HepG2 (cell line): ENCODE measurements around the gene RREB1. TPM values are rescaled to one million over a fixed set of nuclear protein-coding genes. Genes with fewer than 3 reads are reported as not detected.
A peak's percentile ranks its signal among the peaks of the same experiment; 100 is the strongest.

Source experiments
- CCAR2 ChIP-seq: fragments of 200-400 bp; formaldehyde crosslinking; optimal IDR thresholded peaks from 2 replicates; pipeline ENCODE3; 2018; ENCODE audit warnings: low read depth, mild to moderate bottlenecking, low read length, moderate library complexity
- CEBPG ChIP-seq: IDR thresholded peaks from 2 replicates; pipeline ENCODE4 v1.6.1; 2016
- IKZF1 ChIP-seq: fragments of 450-650 bp; IDR thresholded peaks from 2 replicates; pipeline ENCODE4 v1.7.1; 2016
- KDM2A ChIP-seq: sonication (generic); formaldehyde crosslinking; IDR thresholded peaks from 2 replicates; pipeline ENCODE4 v1.4.0; 2020; ENCODE audit warnings: low read depth, missing genetic modification reagents, borderline replicate concordance
- KLF11 ChIP-seq: IDR thresholded peaks from 2 replicates; pipeline ENCODE4 v1.6.1; 2016; ENCODE audit warnings: missing compliant biosample characterization
- MBD4 ChIP-seq: IDR thresholded peaks from 2 replicates; pipeline ENCODE4 v1.6.1; 2012; ENCODE audit warnings: low read length, inconsistent platforms, borderline replicate concordance
- NCOA1 ChIP-seq: sonication (generic); formaldehyde crosslinking; IDR thresholded peaks from 2 replicates; pipeline ENCODE4 v1.9.0; 2021; ENCODE audit warnings: missing genetic modification reagents
- NFATC3 ChIP-seq: sonication (generic); formaldehyde crosslinking; IDR thresholded peaks from 2 replicates; pipeline ENCODE4 v1.5.1; 2020; ENCODE audit warnings: mild to moderate bottlenecking, missing genetic modification reagents
- POLR2AphosphoS2 ChIP-seq: IDR thresholded peaks from 2 replicates; pipeline ENCODE4 v1.6.1; 2011; ENCODE audit warnings: low read depth, low read length, improper control_type of control experiment
- SKI ChIP-seq: fragments of 450-650 bp; IDR thresholded peaks from one replicate; pipeline ENCODE4 v1.6.1; 2018; ENCODE audit warnings: mild to moderate bottlenecking; ENCODE audit not compliant: partially characterized antibody
- TEAD3 ChIP-seq: optimal IDR thresholded peaks from 2 replicates; pipeline ENCODE3; 2016; ENCODE audit warnings: borderline replicate concordance
- TOE1 ChIP-seq: sonication (generic); formaldehyde crosslinking; IDR thresholded peaks from 2 replicates; pipeline ENCODE4 v1.4.0; 2020; ENCODE audit warnings: mild to moderate bottlenecking, missing genetic modification reagents
- ZBTB38 ChIP-seq: sonication (generic); formaldehyde crosslinking; IDR thresholded peaks from 2 replicates; pipeline ENCODE4 v1.5.1; 2020; ENCODE audit warnings: mild to moderate bottlenecking, missing genetic modification reagents
- ZNF101 ChIP-seq: sonication (generic); formaldehyde crosslinking; IDR thresholded peaks from 2 replicates; pipeline ENCODE4 v1.4.0; 2020; ENCODE audit warnings: mild to moderate bottlenecking, low read depth, missing genetic modification reagents, borderline replicate concordance
- ZNF572 ChIP-seq: sonication (generic); formaldehyde crosslinking; IDR thresholded peaks from 2 replicates; pipeline ENCODE4 v1.5.1; 2020; ENCODE audit warnings: mild to moderate bottlenecking, missing genetic modification reagents
- polyA plus RNA-seq, 8 experiments: library from polyadenylated mRNA; depleted of rRNA in 3 of 8; stranded (reverse) in 7 of 8; unstranded in 1 of 8; fragments of >200 nt; fragmentation: Illumina TruSeq in 4 of 8; extraction: Trizol in 4 of 8; gene quantifications; 2 replicates each; pipeline versions ENCODE4 v1.2.1 to v1.2.3, GENCODE V29; 2011 to 2016; ENCODE audit warnings: low read depth in 4 of 8, missing spikeins in 1 of 8, mixed read lengths in 1 of 8; ENCODE audit not compliant: insufficient read depth in 1 of 8
- total RNA-seq, 5 experiments: library from RNA; depleted of rRNA; stranded (reverse); fragments of >200 nt; fragmentation: Illumina TruSeq; extraction: Trizol; gene quantifications; 2 replicates each; pipeline ENCODE4 v1.2.3, GENCODE V29; 2016; ENCODE audit warnings: low read depth in 1 of 5
- TF ChIP-seq, protein P1 (sequence below): sonication (generic); formaldehyde crosslinking; IDR thresholded peaks from 2 replicates; pipeline ENCODE4 v1.4.0; 2020; ENCODE audit warnings: missing genetic modification reagents, borderline replicate concordance
- TF ChIP-seq, protein P2 (sequence below): sonication (generic); formaldehyde crosslinking; IDR thresholded peaks from 2 replicates; pipeline ENCODE4 v1.5.0; 2020; ENCODE audit warnings: missing genetic modification reagents
- TF ChIP-seq, protein P3 (sequence below): sonication (generic); formaldehyde crosslinking; IDR thresholded peaks from 2 replicates; pipeline ENCODE4 v1.5.1; 2020; ENCODE audit warnings: mild to moderate bottlenecking, missing genetic modification reagents, moderate library complexity
- TF ChIP-seq, protein P4 (sequence below): IDR thresholded peaks from 2 replicates; pipeline ENCODE4 v1.6.1; 2016; ENCODE audit warnings: mild to moderate bottlenecking, missing biosample characterization, missing genetic modification reagents
- TF ChIP-seq, protein P5 (sequence below): IDR thresholded peaks from 2 replicates; pipeline ENCODE4 v1.6.1; 2012; ENCODE audit warnings: inconsistent platforms
- TF ChIP-seq, protein P6 (sequence below), 2 experiments: IDR thresholded peaks; 2 replicates each; pipeline ENCODE4 v1.6.1; 2011 to 2012; ENCODE audit warnings: low read length in 2 of 2, borderline replicate concordance in 1 of 2, low read depth in 1 of 2, mild to moderate bottlenecking in 1 of 2, moderate library complexity in 1 of 2

The RREB1 gene
- total and polyA plus RNA-seq, 2 of the 13 experiments (the other 11 are each of a cell fraction or from before 2014, with no cell fraction given) = 6.1 to 23.2 TPM

DNA sequence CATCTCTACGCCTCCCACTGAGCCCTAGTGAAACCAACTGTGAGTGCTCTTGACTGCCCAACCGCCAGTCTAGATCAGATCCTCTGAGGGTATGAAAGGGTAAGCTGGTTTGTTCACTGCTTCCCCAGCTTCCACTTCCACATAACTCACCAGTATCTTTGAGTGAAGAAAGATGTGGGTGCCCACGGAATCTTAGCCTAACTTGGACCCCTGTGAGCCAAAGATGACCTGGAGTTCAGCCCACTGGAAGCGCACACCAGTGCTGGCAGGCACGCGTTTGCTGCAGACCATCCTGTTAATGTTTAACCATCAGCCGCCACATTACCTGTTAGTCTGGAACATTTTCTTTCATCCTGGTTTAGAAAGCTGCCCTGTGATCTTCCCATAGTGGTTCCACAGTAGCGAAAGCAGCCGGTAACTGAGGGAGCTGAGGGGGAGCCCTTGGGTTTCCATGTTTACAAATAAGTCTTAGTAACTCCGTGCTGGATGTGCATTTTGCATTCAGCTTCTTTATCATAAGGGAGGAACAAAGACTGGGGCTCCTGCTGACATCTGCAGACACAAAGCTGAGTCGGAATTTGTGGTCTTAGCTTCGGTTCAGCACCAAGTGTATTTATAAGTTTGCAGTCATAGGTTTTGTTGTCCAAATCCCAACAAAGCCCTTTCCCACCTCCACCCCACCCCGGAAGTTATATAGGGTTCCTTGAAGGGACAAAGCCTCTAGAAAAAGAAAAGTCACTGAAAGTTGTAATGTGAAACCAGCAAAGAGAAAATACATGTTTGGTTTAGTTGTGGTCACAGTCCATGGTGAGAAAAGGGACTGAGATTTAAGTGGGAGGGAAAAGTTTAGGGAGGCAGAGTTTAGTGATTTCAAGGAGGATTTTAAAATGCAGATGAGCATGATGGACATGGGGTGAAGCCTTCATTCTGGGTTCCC is 134.2 kb downstream of the RREB1 start (continued):
- TF ChIP-seq, protein P1, sequence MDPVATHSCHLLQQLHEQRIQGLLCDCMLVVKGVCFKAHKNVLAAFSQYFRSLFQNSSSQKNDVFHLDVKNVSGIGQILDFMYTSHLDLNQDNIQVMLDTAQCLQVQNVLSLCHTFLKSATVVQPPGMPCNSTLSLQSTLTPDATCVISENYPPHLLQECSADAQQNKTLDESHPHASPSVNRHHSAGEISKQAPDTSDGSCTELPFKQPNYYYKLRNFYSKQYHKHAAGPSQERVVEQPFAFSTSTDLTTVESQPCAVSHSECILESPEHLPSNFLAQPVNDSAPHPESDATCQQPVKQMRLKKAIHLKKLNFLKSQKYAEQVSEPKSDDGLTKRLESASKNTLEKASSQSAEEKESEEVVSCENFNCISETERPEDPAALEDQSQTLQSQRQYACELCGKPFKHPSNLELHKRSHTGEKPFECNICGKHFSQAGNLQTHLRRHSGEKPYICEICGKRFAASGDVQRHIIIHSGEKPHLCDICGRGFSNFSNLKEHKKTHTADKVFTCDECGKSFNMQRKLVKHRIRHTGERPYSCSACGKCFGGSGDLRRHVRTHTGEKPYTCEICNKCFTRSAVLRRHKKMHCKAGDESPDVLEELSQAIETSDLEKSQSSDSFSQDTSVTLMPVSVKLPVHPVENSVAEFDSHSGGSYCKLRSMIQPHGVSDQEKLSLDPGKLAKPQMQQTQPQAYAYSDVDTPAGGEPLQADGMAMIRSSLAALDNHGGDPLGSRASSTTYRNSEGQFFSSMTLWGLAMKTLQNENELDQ (CRISPR knock-in tag) = no peak
- TF ChIP-seq NCOA1 (CRISPR knock-in tag) = peak; percentile 83; the same call in 1 of the 2 replicates
- TF ChIP-seq CCAR2 = no peak
- TF ChIP-seq, protein P2, sequence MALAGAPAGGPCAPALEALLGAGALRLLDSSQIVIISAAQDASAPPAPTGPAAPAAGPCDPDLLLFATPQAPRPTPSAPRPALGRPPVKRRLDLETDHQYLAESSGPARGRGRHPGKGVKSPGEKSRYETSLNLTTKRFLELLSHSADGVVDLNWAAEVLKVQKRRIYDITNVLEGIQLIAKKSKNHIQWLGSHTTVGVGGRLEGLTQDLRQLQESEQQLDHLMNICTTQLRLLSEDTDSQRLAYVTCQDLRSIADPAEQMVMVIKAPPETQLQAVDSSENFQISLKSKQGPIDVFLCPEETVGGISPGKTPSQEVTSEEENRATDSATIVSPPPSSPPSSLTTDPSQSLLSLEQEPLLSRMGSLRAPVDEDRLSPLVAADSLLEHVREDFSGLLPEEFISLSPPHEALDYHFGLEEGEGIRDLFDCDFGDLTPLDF (CRISPR knock-in tag) = no peak
- no peak for TF ChIP-seq KLF11 (CRISPR knock-in tag)
- TF ChIP-seq, protein P3, sequence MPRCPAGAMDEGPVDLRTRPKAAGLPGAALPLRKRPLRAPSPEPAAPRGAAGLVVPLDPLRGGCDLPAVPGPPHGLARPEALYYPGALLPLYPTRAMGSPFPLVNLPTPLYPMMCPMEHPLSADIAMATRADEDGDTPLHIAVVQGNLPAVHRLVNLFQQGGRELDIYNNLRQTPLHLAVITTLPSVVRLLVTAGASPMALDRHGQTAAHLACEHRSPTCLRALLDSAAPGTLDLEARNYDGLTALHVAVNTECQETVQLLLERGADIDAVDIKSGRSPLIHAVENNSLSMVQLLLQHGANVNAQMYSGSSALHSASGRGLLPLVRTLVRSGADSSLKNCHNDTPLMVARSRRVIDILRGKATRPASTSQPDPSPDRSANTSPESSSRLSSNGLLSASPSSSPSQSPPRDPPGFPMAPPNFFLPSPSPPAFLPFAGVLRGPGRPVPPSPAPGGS = no peak
- TF ChIP-seq ZBTB38 (CRISPR knock-in tag) = peak; percentile 86; the same call in 1 of the 2 replicates
- TF ChIP-seq MBD4 = no peak
- TF ChIP-seq, protein P4, sequence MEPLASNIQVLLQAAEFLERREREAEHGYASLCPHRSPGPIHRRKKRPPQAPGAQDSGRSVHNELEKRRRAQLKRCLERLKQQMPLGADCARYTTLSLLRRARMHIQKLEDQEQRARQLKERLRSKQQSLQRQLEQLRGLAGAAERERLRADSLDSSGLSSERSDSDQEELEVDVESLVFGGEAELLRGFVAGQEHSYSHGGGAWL (CRISPR knock-in tag) = no peak
- TF ChIP-seq ZNF101 = no peak
- peak; percentile 30; the same call in 1 of the 2 replicates for TF ChIP-seq CEBPG
- no peak for TF ChIP-seq ZNF572
- peak; percentile 30 for TF ChIP-seq SKI
- TF ChIP-seq POLR2AphosphoS2 = no peak
- peak; percentile 52 for TF ChIP-seq TEAD3 (CRISPR knock-in tag)
- TF ChIP-seq TOE1 (CRISPR knock-in tag) = 0 out of 2 replicates have a peak, but pooled peaks have one; percentile 52
- TF ChIP-seq, protein P5, sequence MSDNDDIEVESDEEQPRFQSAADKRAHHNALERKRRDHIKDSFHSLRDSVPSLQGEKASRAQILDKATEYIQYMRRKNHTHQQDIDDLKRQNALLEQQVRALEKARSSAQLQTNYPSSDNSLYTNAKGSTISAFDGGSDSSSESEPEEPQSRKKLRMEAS = peak; percentile 71
- peak; percentile 38; the same call in 1 of the 2 replicates for TF ChIP-seq KDM2A
- no peak for TF ChIP-seq IKZF1
- TF ChIP-seq, protein P6, sequence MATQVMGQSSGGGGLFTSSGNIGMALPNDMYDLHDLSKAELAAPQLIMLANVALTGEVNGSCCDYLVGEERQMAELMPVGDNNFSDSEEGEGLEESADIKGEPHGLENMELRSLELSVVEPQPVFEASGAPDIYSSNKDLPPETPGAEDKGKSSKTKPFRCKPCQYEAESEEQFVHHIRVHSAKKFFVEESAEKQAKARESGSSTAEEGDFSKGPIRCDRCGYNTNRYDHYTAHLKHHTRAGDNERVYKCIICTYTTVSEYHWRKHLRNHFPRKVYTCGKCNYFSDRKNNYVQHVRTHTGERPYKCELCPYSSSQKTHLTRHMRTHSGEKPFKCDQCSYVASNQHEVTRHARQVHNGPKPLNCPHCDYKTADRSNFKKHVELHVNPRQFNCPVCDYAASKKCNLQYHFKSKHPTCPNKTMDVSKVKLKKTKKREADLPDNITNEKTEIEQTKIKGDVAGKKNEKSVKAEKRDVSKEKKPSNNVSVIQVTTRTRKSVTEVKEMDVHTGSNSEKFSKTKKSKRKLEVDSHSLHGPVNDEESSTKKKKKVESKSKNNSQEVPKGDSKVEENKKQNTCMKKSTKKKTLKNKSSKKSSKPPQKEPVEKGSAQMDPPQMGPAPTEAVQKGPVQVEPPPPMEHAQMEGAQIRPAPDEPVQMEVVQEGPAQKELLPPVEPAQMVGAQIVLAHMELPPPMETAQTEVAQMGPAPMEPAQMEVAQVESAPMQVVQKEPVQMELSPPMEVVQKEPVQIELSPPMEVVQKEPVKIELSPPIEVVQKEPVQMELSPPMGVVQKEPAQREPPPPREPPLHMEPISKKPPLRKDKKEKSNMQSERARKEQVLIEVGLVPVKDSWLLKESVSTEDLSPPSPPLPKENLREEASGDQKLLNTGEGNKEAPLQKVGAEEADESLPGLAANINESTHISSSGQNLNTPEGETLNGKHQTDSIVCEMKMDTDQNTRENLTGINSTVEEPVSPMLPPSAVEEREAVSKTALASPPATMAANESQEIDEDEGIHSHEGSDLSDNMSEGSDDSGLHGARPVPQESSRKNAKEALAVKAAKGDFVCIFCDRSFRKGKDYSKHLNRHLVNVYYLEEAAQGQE (IDR thresholded peaks at IDR 0.05; ENCODE audit: borderline replicate concordance in 1 of 2, low read depth in 1 of 2, low read length in 2 of 2) = no peak
- TF ChIP-seq NFATC3 = no peak
